Effector CD4-positive, alpha-beta T cell (primary cell): ENCODE results near the gene AGA.
A peak's percentile ranks its signal among the peaks of the same experiment; 100 is the strongest.

ENCODE experiments used
- DNase-seq: peaks from one replicate; pipeline ENCODE4 v3.0.0-alpha.2; 2020
- total RNA-seq: gene quantifications from one replicate; lab custom pipeline; 2026; lab: John Stamatoyannopoulos, UW

AGA gene
- total RNA-seq, result 14.4 reads per million, percentile 39 among the genes with 10 or more reads in this experiment

GRCh38 chr4:177441803-177442622 lies at the start of gene AGA:
AGA (minus strand) TSS chr4:177442437; CDS start chr4:177442375, 62 bp downstream.
- DNase-seq, result peak; percentile 97

GRCh38 chr4:177492022-177492421 lies 49.8 kb upstream of the AGA start:
- no peak for DNase-seq

- DNase-seq, result no peak
Measured at GRCh38 chr4:177490769-177491168, 48.5 kb upstream of the AGA start.

- no peak for DNase-seq
Measured at GRCh38 chr4:177489471-177490246, 47.4 kb upstream of the AGA start.

GRCh38 chr4:177487977-177488376 lies 45.7 kb upstream of the AGA start:
- no peak for DNase-seq

- no peak for DNase-seq
Measured at GRCh38 chr4:177485528-177485927, 43.3 kb upstream of the AGA start.

- no peak for DNase-seq
Measured at GRCh38 chr4:177484613-177485021, 42.4 kb upstream of the AGA start.

- DNase-seq, result no peak
Measured at GRCh38 chr4:177483760-177484159, 41.5 kb upstream of the AGA start.

- DNase-seq, result no peak
Measured at GRCh38 chr4:177483271-177483670, 41.0 kb upstream of the AGA start.

- DNase-seq, result no peak
Measured at GRCh38 chr4:177482367-177482766, 40.1 kb upstream of the AGA start.

GRCh38 chr4:177480795-177481194 lies 38.6 kb upstream of the AGA start:
- no peak for DNase-seq

- DNase-seq, result no peak
Measured at GRCh38 chr4:177479063-177479462, 36.8 kb upstream of the AGA start.

- DNase-seq, result no peak
Measured at GRCh38 chr4:177478496-177478895, 36.3 kb upstream of the AGA start.

GRCh38 chr4:177473991-177474390 lies 31.8 kb upstream of the AGA start:
- DNase-seq, result no peak

GRCh38 chr4:177464026-177464425 lies 21.8 kb upstream of the AGA start:
- DNase-seq, result no peak

- DNase-seq, result no peak
Measured at GRCh38 chr4:177461606-177462005, 19.4 kb upstream of the AGA start.

- DNase-seq, result no peak
Measured at GRCh38 chr4:177460460-177460859, 18.2 kb upstream of the AGA start.

- DNase-seq, result no peak
Measured at GRCh38 chr4:177455561-177455970, 13.3 kb upstream of the AGA start.

GRCh38 chr4:177453116-177453515 lies 10.9 kb upstream of the AGA start:
- no peak for DNase-seq

- no peak for DNase-seq
Measured at GRCh38 chr4:177451108-177451500, 8.9 kb upstream of the AGA start.

- DNase-seq, result no peak
Measured at GRCh38 chr4:177450426-177451107, 8.3 kb upstream of the AGA start.

- DNase-seq, result no peak
Measured at GRCh38 chr4:177448850-177449249, 6.6 kb upstream of the AGA start.

- DNase-seq, result no peak
Measured at GRCh38 chr4:177447417-177448004, 5.3 kb upstream of the AGA start.
